OCI-LY1 (cell line): ENCODE measurements around the gene C20orf96.

Source experiments
- CTCF ChIP-seq: fragments of 200-600 bp; sonication (generic), shearing (Covaris generic); IDR thresholded peaks from 2 replicates; pipeline ENCODE4 v1.5.1; 2017; ENCODE audit warnings: mild to moderate bottlenecking, antibody characterized with exemption, low read length, moderate library complexity, mixed read lengths
- EZH2 ChIP-seq: fragments of 200-600 bp; sonication (generic), shearing (Covaris generic); IDR thresholded peaks from 2 replicates; pipeline ENCODE4 v1.8.0; 2017; ENCODE audit warnings: borderline replicate concordance, mixed run types, mild to moderate bottlenecking, antibody characterized with exemption, low read length, moderate library complexity, mixed read lengths

GRCh38 chr20:278181-278580 is 12.4 kb downstream of the C20orf96 start:
- no peak for TF ChIP-seq CTCF
- no peak for TF ChIP-seq EZH2
